HPDE6-E6E7 (cell line): ENCODE results near the gene CPEB4.

Experiments
- DNase-seq: peaks from one replicate; pipeline ENCODE4 v3.0.0; 2011; ENCODE audit warnings: missing footprints; ENCODE audit errors: extremely low spot score

CPEB4 gene

GRCh38 chr5:173887610-173888472 is at the start of gene CPEB4:
Gene CPEB4 (plus strand): TSS chr5:173888349. CDS start chr5:173889734, 1,385 bp downstream.
- DNase-seq, result peak; percentile 99

GRCh38 chr5:173839117-173839713 is 48.9 kb upstream of the CPEB4 start:
- DNase-seq, result no peak

- no peak for DNase-seq
These were observed 47.8 kb upstream of the CPEB4 start for GRCh38 chr5:173840111-173840983.

- DNase-seq, result no peak
These were observed 46.4 kb upstream of the CPEB4 start for GRCh38 chr5:173841710-173842109.

GRCh38 chr5:173843794-173844193 is 44.4 kb upstream of the CPEB4 start:
- DNase-seq, result no peak

- DNase-seq, result no peak
These were observed 42.8 kb upstream of the CPEB4 start for GRCh38 chr5:173845321-173845720.

GRCh38 chr5:173846929-173847501 is 41.1 kb upstream of the CPEB4 start:
- DNase-seq, result no peak

GRCh38 chr5:173848986-173849596 is 39.1 kb upstream of the CPEB4 start:
- no peak for DNase-seq

- DNase-seq, result no peak
These were observed 38.2 kb upstream of the CPEB4 start for GRCh38 chr5:173849908-173850307.

- no peak for DNase-seq
These were observed 37.5 kb upstream of the CPEB4 start for GRCh38 chr5:173850659-173851058.

- no peak for DNase-seq
These were observed 36.4 kb upstream of the CPEB4 start for GRCh38 chr5:173851595-173852243.

- DNase-seq, result no peak
These were observed 35.3 kb upstream of the CPEB4 start for GRCh38 chr5:173852790-173853359.

- no peak for DNase-seq
These were observed 34.6 kb upstream of the CPEB4 start for GRCh38 chr5:173853370-173854131.

GRCh38 chr5:173855162-173855994 is 32.8 kb upstream of the CPEB4 start:
- DNase-seq, result no peak

- no peak for DNase-seq
These were observed 32.0 kb upstream of the CPEB4 start for GRCh38 chr5:173855995-173856656.

GRCh38 chr5:173857234-173857633 is 30.9 kb upstream of the CPEB4 start:
- no peak for DNase-seq

- no peak for DNase-seq
These were observed 30.0 kb upstream of the CPEB4 start for GRCh38 chr5:173858021-173858669.
